PC-9 (cell line): ENCODE measurements around the gene ATP4A. TPM values are rescaled to one million over a fixed set of nuclear protein-coding genes. Genes with fewer than 3 reads are reported as not detected.

Experiments used
- BruUV-seq: library from RNA; stranded (reverse); fragments of 400-500 nt; replicated peaks from 2 replicates; lab custom pipeline; 2021; lab: Mats Ljungman, UMichigan
- CTCF ChIA-PET: fragments of 300-600 bp; sonication (Branson Sonifier 250); formaldehyde crosslinking; loops from one replicate; lab custom pipeline; 2022; ENCODE audit warnings: antibody characterized with exemption; lab: Charles Lee
- POLR2A ChIA-PET: fragments of 300-600 bp; sonication (Branson Sonifier 250); formaldehyde crosslinking; loops from one replicate; lab custom pipeline; 2022; ENCODE audit warnings: antibody characterized with exemption; ENCODE audit not compliant: unreplicated experiment; lab: Charles Lee
- DNase-seq, 2 experiments: peaks; one replicate each; pipeline versions ENCODE4 v3.0.0 to v3.0.0-alpha.2; 2015 to 2022; ENCODE audit warnings: mixed read lengths in 1 of 2
- H2AFZ ChIP-seq: fragments of 200-600 bp; sonication (generic); 2 replicates; pipeline ENCODE4 v1.8.1; 2017; ENCODE audit warnings: antibody characterized with exemption
- H3F3A ChIP-seq: fragments of 200-600 bp; sonication (generic); 2 replicates; pipeline ENCODE4 v1.8.1; 2017; ENCODE audit warnings: antibody characterized with exemption, mild to moderate bottlenecking, low read depth; ENCODE audit not compliant: insufficient read depth
- H3K27ac ChIP-seq: fragments of 200-600 bp; sonication (generic); 2 replicates; pipeline ENCODE4 v1.6.1; 2016; ENCODE audit warnings: mixed run types
- H3K27me3 ChIP-seq: fragments of 200-600 bp; sonication (generic); 2 replicates; pipeline ENCODE4 v1.6.1; 2016; ENCODE audit warnings: low read depth, mixed run types; ENCODE audit not compliant: insufficient read depth
- H3K36me3 ChIP-seq: fragments of 200-600 bp; sonication (generic); 2 replicates; pipeline ENCODE4 v1.6.1; 2016; ENCODE audit warnings: low read depth, mixed run types
- H3K4me1 ChIP-seq: fragments of 200-600 bp; sonication (generic); replicated peaks from 2 replicates; pipeline ENCODE4 v1.6.1; 2016; ENCODE audit warnings: mixed run types; ENCODE audit not compliant: insufficient read depth
- H3K4me2 ChIP-seq: fragments of 200-600 bp; sonication (generic); 2 replicates; pipeline ENCODE4 v1.6.1; 2017; ENCODE audit warnings: mixed run types
- H3K4me3 ChIP-seq: fragments of 200-600 bp; sonication (generic); 2 replicates; pipeline ENCODE4 v1.6.1; 2016; ENCODE audit warnings: mixed run types
- H3K79me2 ChIP-seq: fragments of 200-600 bp; sonication (generic); 2 replicates; pipeline ENCODE4 v1.6.1; 2017; ENCODE audit warnings: low read depth, mixed run types
- H3K9me2 ChIP-seq: fragments of 200-600 bp; sonication (generic); 2 replicates; pipeline ENCODE4 v1.8.1; 2017; ENCODE audit warnings: mild to moderate bottlenecking; ENCODE audit not compliant: insufficient read depth
- H3K9me3 ChIP-seq: fragments of 200-600 bp; sonication (generic); 2 replicates; pipeline ENCODE4 v1.8.1; 2016; ENCODE audit warnings: low read depth; ENCODE audit not compliant: insufficient read depth
- H4K20me1 ChIP-seq: fragments of 200-600 bp; sonication (generic); 2 replicates; pipeline ENCODE4 v1.8.1; 2017; ENCODE audit not compliant: insufficient read depth
- EZH2 ChIP-seq: fragments of 200-600 bp; sonication (generic); IDR thresholded peaks from 2 replicates; pipeline ENCODE4 v1.8.0; 2017; ENCODE audit warnings: antibody characterized with exemption, low read depth
- intact Hi-C: fragments of 100-400 bp; cut with micrococcal nuclease; formaldehyde crosslinking; loops from one replicate; pipeline ENCODE4 v1.10.0; 2022; ENCODE audit not compliant: unreplicated experiment
- total RNA-seq: library from RNA; stranded (reverse); gene quantifications from 2 replicates; pipeline ENCODE4 v1.2.3, GENCODE V29; 2021
- TF ChIP-seq, protein P1 (sequence below): fragments of 200-600 bp; sonication (generic); conservative IDR thresholded peaks from 2 replicates; pipeline ENCODE4 v1.6.1; 2017; ENCODE audit warnings: mixed run types, antibody characterized with exemption, mild to moderate bottlenecking, moderate library complexity

The ATP4A gene
- total RNA-seq, 1 experiment from 2014 or later: not detected

DNA sequence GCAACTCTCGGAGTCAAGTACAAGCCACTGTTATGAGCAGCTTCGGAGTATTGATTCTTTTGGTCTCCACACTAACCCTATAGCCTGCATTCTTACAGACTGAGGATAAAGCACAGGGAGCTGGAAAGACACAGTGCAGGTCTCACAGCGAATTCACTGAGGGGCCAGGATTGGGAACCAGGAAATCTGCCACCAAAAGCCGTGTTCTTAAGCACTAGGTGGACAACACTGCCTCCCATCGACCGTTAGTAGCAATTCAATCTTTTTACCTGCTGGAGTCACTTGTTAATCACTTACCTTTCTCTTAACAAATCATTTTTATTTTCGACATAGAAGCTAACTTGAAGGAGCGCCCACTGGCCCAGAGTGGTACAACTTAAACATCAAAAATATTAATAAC is 28.8 kb upstream of the ATP4A start:
- DNase-seq: no peak
- Histone ChIP-seq H4K20me1 (no peaks in the 10 kb centered on the region), H3K79me2 (no peaks in the 10 kb centered on the region), H3K4me2 (no peak overlapping the region), H3F3A (no peaks in the 10 kb centered on the region), H3K4me3 (no peak overlapping the region), H3K27ac (no peak overlapping the region), H3K27me3 (peaks cover 9% of the 10 kb centered on the region; the same call in 1 of the 2 replicates), H3K4me1 (no peaks in the 10 kb centered on the region), H3K9me2 (no peaks in the 10 kb centered on the region), H2AFZ (no peak overlapping the region), H3K9me3 (no peaks in the 10 kb centered on the region), H3K36me3 (no peaks in the 10 kb centered on the region)
- no TSS peak for BruUV-seq
- intact Hi-C loops: no loop called here
- TF ChIP-seq, protein P1, sequence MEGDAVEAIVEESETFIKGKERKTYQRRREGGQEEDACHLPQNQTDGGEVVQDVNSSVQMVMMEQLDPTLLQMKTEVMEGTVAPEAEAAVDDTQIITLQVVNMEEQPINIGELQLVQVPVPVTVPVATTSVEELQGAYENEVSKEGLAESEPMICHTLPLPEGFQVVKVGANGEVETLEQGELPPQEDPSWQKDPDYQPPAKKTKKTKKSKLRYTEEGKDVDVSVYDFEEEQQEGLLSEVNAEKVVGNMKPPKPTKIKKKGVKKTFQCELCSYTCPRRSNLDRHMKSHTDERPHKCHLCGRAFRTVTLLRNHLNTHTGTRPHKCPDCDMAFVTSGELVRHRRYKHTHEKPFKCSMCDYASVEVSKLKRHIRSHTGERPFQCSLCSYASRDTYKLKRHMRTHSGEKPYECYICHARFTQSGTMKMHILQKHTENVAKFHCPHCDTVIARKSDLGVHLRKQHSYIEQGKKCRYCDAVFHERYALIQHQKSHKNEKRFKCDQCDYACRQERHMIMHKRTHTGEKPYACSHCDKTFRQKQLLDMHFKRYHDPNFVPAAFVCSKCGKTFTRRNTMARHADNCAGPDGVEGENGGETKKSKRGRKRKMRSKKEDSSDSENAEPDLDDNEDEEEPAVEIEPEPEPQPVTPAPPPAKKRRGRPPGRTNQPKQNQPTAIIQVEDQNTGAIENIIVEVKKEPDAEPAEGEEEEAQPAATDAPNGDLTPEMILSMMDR: peak; percentile 52
- no peak for TF ChIP-seq EZH2
- ChIA-PET CTCF (no interaction called here), POLR2A (no interaction called here)

DNA sequence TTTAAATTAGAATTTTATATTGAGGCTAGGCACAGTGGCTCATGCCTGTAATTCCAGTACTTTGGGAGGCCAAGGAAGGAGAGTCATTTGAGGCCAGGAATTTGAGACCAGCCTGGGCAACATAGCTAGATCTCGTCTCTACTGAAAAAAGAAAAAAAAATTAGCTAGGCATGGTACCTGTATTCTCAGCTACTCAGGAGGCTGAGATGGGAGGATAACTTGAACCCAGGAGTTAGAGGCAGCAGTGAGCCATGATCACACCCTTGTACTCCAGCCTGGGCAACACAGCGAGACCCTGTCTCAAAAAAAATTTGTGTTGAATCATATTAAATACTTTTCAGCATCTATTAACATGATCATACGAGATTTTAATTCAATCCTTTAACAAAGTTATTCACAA is 27.4 kb upstream of the ATP4A start:
- CTCF ChIA-PET: interaction anchor here (0.7 kb wide), 1 partner anchor 387 kb away, joined by 9 read pairs; no protein-coding TSS in a partner anchor

DNA sequence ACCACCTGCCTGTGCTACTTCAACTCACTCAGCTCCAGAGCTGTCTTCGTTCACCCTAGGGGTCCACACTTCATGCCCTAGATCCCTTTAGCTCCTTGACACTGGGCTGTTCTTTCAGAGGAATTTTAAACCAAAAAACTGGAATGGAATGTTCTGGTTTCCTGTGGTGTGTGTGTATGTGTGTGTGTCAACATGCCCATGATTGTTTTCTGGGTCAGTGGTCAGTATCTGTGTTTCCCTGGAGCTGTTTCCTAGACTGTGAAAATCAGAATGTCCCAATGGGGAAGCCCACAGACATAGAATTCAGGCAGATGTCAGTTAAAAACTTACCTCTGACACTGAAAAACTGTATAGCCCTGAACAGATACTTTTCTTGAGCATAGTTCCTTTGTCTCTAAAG is 23.9 kb upstream of the ATP4A start:
- no peaks in the 10 kb centered on the region for H3K9me3 ChIP-seq
- CTCF ChIA-PET: no interaction called here
- peaks cover 44% of the 10 kb centered on the region for H3K27me3 ChIP-seq
- H3F3A ChIP-seq: no peaks in the 10 kb centered on the region
- TF ChIP-seq, protein P1: no peak
- no peak for TF ChIP-seq EZH2
- no peak overlapping the region for H2AFZ ChIP-seq
- H3K79me2 ChIP-seq: no peaks in the 10 kb centered on the region
- H3K36me3 ChIP-seq: no peaks in the 10 kb centered on the region
- intact Hi-C loops: no loop called here
- no peak for DNase-seq
- no peaks in the 10 kb centered on the region for H3K4me1 ChIP-seq
- POLR2A ChIA-PET: interaction anchor here (0.6 kb wide), 1 partner anchor 61 kb away, joined by 7 read pairs; the partner anchor contains the start of gene COX6B1
- no peaks in the 10 kb centered on the region for H4K20me1 ChIP-seq
- H3K9me2 ChIP-seq: no peaks in the 10 kb centered on the region
- BruUV-seq: no TSS peak
- no peak overlapping the region for H3K4me3 ChIP-seq
- H3K27ac ChIP-seq: no peak overlapping the region
- no peak overlapping the region for H3K4me2 ChIP-seq

More for the DNA sequence above, 27.4 kb upstream of the ATP4A start:
- Histone ChIP-seq H3K79me2 (no peaks in the 10 kb centered on the region), H3K9me2 (no peaks in the 10 kb centered on the region), H3K4me1 (no peaks in the 10 kb centered on the region), H3K36me3 (no peaks in the 10 kb centered on the region), H3K9me3 (no peaks in the 10 kb centered on the region), H3K27ac (no peak overlapping the region), H3K27me3 (peaks cover 11% of the 10 kb centered on the region; the same call in 1 of the 2 replicates), H4K20me1 (no peaks in the 10 kb centered on the region), H2AFZ (no peak overlapping the region), H3K4me3 (no peak overlapping the region), H3F3A (no peaks in the 10 kb centered on the region), H3K4me2 (no peak overlapping the region)
- POLR2A ChIA-PET: no interaction called here
- intact Hi-C loops: no loop called here
- TF ChIP-seq EZH2: no peak
- TF ChIP-seq, protein P1: no peak
- no TSS peak for BruUV-seq
- no peak for DNase-seq
